ENCODE results near the gene DAB1.
"Not testable (repeated sequence)": the region's sequence is repeated elsewhere in the genome, so short reads cannot be mapped to it uniquely, and the experiment has no call there.

Gene DAB1

DNA sequence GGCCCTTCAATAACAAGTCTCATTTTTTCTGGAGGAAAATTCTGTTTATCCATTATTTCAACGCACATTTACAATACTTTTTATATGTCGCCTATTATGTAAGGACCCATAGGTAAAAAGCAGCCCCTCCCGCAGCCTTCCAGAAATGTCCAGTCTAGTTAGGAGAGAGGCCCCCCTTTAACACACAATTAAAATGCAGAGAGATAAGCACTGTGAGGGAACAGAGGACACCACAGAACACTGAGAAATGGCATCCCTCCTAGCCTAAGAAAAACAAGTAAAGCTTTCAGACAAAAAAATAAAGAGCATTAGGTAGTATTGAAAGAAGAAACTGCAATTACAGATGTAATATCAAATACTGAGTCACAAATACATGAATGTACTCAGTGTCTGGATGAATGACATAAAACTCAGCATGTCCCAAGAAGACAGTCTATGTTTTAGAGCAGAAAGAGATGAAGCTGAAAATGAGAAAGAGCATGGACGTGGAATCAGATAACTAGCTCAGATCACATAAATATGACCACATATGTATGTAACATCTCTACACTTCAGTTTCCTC is 62.9 kb downstream of the DAB1 start:
- no peak for DNase-seq (ENCODE audit: low read depth in 2 of 2)

DNA sequence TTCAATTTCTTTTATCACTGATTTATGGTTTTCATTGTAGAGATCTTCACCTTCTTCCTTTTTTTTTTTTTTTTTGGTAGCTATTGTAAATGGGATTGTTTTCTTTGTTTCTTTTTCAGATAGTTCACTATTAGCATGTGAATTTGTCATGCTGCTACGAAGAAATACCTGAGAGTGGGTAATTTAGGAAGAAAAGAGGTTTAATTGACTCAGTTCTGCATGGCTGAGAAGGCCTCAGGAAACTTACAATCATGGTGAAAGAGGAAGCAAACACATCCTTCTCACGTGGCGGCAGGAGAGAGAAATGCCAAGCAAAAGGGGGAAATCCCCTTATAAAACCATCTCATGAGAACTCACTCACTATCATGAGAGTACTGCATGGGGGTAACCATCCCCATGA is 66.4 kb downstream of the DAB1 start:
- DNase-seq (ENCODE audit: low read depth in 2 of 2) = no peak

DNA sequence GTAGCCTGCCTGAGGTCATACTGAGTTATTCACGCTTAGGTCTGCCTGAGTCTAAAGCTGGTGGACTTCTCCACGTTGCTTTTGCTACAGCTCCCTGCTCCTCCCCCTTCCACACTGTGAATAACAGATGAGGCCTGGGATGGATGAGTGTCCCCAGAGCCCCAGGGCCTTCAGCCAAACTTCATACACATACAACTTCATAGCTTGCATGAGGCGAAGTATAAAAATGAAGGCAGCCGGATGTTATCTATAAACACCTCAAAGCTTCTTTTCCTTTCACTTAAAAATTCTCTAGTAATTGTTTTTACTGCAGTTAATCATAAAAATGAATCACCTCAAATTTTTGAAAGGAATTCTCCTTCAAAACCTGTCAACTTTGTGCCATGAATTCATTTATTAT is 70.2 kb downstream of the DAB1 start:
- DNase-seq (ENCODE audit: low read depth in 2 of 2) = no peak

- DNase-seq (ENCODE audit: low read depth in 2 of 2) = no peak
These were observed 73.2 kb downstream of the DAB1 start for GRCh38 chr1:57350610-57351009.

- no peak for DNase-seq (ENCODE audit: low read depth in 2 of 2)
These were observed 74.9 kb downstream of the DAB1 start for GRCh38 chr1:57348921-57349320.

DNA sequence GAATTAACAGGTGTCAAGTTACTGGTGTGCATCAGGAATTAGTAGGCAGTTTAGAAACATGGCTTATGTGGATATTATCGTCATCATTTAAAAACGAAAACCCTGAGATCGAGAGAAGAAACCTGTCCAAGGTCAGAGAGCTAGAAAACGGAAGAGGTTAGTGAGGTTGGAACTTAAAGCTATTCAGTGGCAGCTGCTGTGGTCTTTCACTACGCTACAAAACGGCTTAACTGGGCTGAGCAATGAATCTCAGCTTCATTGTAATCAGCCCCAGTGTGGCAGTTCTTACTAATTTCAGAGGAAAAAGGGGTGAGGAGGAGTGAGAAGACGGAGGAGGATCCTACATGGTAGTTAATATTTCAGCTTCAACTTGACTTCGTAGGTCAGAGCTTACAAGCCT is 77.9 kb downstream of the DAB1 start:
- DNase-seq (ENCODE audit: low read depth in 2 of 2) = no peak

- DNase-seq (ENCODE audit: low read depth in 2 of 2) = no peak
These were observed 79.6 kb downstream of the DAB1 start for GRCh38 chr1:57344265-57344664.

GRCh38 chr1:57343298-57343915 is 80.5 kb downstream of the DAB1 start:
- DNase-seq (ENCODE audit: low read depth in 2 of 2) = not testable (repeated sequence)

- DNase-seq (ENCODE audit: low read depth in 2 of 2) = no peak
These were observed 82.1 kb downstream of the DAB1 start for GRCh38 chr1:57341721-57342120.

GRCh38 chr1:57340334-57341070 is 83.4 kb downstream of the DAB1 start:
- DNase-seq (ENCODE audit: low read depth in 2 of 2) = no peak

- no peak for DNase-seq (ENCODE audit: low read depth in 2 of 2)
These were observed 86.2 kb downstream of the DAB1 start for GRCh38 chr1:57337623-57338022.

- DNase-seq (ENCODE audit: low read depth in 2 of 2) = no peak
These were observed 87.1 kb downstream of the DAB1 start for GRCh38 chr1:57336793-57337192.

GRCh38 chr1:57331620-57332019 is 92.2 kb downstream of the DAB1 start:
- DNase-seq (ENCODE audit: low read depth in 2 of 2) = no peak

GRCh38 chr1:57329937-57330336 is 93.9 kb downstream of the DAB1 start:
- DNase-seq (ENCODE audit: low read depth in 2 of 2) = no peak

- no peak for DNase-seq (ENCODE audit: low read depth in 2 of 2)
These were observed 94.8 kb downstream of the DAB1 start for GRCh38 chr1:57329001-57329527.

DNA sequence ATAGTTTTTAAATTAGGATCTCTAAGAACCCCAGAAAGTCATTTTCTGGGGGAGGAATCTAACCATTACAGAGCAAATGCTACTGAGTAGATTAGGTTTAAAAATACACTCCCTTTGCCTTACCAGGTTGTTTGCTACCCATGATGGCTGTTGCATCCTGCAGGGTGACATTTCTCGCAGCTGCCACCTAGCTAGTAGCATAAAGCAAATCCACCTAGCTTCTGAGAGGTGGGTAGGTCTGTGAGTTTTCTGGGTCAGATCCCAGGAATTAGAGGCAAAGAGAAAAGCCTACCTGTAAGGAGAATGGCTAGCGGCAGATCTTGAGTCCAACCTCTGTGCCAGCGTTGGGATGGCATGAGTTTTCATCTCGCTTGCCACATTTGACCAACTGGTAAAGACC is 95.9 kb downstream of the DAB1 start:
- DNase-seq (ENCODE audit: low read depth in 2 of 2) = no peak

GRCh38 chr1:57327336-57327735 is 96.5 kb downstream of the DAB1 start:
- no peak for DNase-seq (ENCODE audit: low read depth in 2 of 2)

DNA sequence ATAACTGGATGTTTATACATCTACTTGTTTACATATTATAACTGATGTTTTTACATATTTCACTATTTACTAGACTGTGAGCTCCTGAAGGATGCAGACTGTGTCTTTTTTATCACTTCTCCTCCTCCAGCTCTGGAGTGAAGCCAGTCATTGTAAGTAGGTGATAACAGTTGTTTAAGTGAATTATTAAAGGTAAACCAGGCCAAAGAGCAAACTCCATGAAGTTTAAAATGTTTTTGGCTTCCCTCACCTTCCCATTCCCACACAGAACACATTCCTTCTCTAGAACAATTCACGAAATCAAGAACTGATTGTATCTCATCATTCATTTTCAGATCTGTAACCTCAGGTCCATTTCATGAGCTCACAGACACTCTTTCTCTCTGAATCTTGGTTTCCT is 98.3 kb downstream of the DAB1 start:
- no peak for DNase-seq (ENCODE audit: low read depth in 2 of 2)

DNA sequence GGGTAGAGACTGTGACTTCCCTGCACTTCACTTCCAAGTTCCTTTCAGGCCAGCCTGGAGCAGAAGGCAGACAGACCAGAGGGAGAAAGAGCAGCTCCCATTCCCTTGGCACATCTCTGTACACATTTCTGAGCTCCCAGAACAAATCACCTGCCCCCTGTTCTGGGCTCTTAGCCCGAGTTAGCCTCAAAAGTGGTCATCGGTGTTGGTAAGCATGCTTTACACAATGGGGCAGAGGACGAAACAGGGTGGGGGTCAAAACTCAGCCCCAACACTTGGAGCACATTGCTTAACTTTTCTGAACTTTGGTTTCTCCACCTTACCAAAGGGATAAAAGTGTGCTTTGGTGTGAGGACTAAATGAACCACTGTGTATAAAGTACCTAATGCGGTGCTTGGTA is 98.7 kb downstream of the DAB1 start:
- DNase-seq (ENCODE audit: low read depth in 2 of 2) = no peak

- DNase-seq (ENCODE audit: low read depth in 2 of 2) = no peak
These were observed 99.5 kb downstream of the DAB1 start for GRCh38 chr1:57324388-57324787.

DNA sequence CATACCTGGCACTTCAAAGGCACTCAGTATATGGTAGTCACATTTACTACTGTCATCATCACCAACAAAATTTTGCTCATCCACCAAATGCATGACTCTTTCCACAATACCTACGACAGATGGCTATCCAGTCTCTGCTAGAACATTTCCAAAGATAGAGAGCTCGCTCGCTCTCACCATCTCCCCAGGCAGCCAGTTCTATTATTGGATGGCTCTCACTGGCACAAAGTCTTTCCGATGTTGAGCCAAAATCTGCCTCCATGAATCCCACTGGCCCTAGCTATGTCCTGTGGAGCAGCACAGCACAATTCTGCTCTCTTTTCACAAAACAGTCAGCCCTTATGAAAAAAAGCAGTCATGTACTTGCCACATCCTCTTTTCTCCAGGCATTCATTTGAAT is 102.1 kb downstream of the DAB1 start:
- no peak for DNase-seq (ENCODE audit: low read depth in 2 of 2)

GRCh38 chr1:57319791-57320190 is 104.1 kb downstream of the DAB1 start:
- no peak for DNase-seq (ENCODE audit: low read depth in 2 of 2)

- no peak for DNase-seq (ENCODE audit: low read depth in 2 of 2)
These were observed 104.7 kb downstream of the DAB1 start for GRCh38 chr1:57319165-57319564.
